AG10803 (cell line): ENCODE data around the gene RNF166.

ENCODE experiments used
- DNase-seq: peaks from one replicate; pipeline ENCODE4 v3.0.0; 2010; ENCODE audit warnings: low read depth
- H3K4me3 ChIP-seq: 2 replicates; pipeline ENCODE4 v1.5.1; 2011; ENCODE audit warnings: mild to moderate bottlenecking, low read length, control low read depth
- TF ChIP-seq, protein P1 (sequence below): conservative IDR thresholded peaks from 2 replicates; pipeline ENCODE4 v1.5.1; 2011; ENCODE audit warnings: mild to moderate bottlenecking, low read length, control low read depth, inconsistent platforms

The RNF166 gene

DNA sequence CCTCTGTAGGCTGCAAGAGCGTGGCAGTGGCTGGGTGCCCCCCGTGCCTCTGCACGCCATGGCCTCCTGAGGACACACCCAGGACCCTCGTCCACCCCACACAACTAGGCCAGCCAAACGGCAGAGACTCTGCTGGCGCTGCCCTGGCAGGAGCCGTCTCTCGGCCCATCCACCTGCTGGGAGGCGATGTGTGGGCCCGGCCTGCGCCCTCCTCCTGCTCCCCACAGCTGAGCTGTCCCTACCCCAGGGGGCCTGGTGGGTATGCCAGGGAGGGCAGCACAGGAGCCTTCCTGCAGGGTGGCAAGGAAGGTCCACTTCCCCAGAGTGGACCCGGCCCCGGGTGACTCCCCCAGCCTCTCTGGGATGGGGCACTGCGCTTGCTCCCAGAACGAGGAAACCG lies 7.0 kb downstream of the RNF166 start:
- no peak for DNase-seq
- H3K4me3 ChIP-seq, result no peak overlapping the region
- TF ChIP-seq, protein P1, sequence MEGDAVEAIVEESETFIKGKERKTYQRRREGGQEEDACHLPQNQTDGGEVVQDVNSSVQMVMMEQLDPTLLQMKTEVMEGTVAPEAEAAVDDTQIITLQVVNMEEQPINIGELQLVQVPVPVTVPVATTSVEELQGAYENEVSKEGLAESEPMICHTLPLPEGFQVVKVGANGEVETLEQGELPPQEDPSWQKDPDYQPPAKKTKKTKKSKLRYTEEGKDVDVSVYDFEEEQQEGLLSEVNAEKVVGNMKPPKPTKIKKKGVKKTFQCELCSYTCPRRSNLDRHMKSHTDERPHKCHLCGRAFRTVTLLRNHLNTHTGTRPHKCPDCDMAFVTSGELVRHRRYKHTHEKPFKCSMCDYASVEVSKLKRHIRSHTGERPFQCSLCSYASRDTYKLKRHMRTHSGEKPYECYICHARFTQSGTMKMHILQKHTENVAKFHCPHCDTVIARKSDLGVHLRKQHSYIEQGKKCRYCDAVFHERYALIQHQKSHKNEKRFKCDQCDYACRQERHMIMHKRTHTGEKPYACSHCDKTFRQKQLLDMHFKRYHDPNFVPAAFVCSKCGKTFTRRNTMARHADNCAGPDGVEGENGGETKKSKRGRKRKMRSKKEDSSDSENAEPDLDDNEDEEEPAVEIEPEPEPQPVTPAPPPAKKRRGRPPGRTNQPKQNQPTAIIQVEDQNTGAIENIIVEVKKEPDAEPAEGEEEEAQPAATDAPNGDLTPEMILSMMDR, result no peak

DNA sequence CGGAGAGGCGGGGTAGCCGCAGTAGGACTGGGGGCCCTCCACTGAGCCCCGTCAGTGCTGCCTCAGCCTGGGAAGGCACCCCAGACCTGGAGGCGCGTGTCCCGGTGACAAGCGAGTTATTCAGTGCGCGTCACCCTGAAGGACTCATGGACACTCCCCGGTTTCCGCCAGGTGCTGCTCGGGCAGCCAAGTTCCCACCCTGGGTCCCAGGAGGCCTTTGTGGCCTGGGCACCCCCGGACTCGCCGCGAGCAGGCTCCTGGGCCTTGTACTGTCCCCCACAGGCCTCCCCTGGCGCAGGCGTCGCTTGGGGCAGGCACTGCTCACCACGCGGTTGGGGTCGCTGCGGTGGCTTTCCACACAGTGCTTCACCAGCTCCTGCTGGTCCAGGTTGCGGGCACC lies 7.6 kb downstream of the RNF166 start:
- no peak overlapping the region for H3K4me3 ChIP-seq
- DNase-seq, result no peak
- TF ChIP-seq, protein P1, result no peak

DNA sequence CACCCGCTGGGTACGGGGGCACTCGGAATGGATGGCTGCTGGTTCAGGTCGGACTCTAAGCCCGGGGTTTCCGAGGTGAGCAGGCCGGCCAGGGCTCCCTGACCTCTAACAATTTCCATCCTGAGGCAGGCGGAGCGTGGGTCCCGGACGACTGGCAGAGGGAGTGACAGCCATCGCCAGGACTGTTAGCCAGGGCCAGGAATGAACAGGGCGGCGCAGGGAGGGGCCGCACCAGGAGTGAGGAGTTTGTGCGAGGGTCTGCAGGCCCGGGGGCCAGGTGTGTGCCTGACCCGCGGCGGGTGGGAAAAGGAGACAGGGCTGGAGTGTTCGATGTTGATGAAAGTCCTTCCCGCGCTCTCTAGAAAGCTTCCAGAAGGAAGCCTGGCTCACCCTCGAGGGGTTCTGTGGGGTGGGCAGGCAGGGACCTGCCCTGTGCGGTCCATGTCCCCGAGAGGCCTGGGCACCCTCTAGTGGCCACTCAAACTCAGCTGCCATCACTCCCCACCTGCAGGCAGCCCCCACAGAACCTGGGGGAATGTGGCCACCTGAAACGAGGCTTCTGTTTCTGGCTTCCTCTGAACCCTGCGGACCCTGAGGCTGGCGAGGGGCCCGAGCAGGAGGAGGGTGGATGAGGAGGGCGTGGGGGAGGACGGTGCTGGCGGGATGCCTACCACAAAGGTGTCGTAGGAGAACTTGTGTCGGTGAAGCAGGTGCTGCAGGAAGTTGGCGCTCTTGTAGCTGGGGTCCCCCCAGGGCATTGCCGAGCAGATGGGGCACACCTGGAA lies 8.2 kb downstream of the RNF166 start:
- DNase-seq, result no peak
- no peak overlapping the region for H3K4me3 ChIP-seq
- TF ChIP-seq, protein P1, result no peak

DNA sequence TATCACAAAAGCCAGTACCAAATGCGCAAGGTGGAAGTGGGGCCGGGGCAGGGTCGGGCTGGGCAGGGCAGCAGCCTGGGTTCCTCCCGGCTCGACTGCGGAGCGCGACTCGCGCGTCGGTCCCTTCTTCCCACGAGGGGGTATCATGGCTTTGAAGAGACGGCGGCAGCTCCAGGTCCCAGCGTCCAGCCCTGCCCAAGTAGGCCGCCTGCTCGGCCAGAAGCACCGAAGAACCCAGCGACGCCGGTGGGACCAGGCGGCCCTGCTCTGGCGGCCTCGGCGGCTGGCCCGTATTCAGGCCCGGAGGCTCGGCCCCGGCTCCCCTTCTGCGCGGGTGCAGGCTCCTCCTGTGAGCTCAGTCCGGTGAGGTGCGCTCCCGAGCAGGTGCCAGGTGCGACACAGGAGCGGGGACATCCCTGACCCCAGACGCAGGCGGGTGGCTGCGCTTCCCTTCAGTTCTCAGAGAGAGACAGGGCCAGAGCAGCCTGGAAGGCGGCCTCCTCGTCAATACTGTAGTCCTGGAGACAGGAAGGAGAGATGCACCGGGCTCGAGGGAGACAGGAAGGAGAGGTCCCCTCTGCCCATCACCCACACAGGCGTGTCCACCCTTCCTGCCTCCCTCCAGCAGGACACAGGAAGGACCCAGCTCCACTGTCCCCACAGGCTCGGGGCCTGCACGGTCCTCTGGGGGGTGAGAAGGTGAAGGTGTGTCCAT lies 8.9 kb downstream of the RNF166 start:
- no peak overlapping the region for H3K4me3 ChIP-seq
- TF ChIP-seq, protein P1, result no peak
- DNase-seq, result no peak

DNA sequence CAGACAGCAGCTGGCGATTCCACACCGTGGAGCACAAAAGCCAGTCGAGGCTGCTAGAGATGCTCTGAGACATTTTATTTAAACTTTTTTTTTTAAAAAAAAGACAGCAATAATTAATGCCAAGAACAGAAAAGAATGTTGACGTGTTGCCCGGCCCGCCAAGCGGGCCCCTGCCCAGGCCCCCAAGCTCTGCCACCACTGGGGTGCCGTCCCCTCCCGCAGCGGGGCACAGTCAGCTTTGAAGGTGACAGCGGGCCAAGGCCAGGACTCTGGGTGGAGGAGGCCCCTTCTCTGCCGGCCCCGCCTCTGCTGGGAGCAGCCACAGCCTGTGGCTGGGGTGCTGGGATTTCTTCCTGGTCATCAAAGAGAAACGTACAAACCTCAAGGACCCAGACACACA lies 9.8 kb downstream of the RNF166 start:
- no peak for DNase-seq
- TF ChIP-seq, protein P1, result no peak
- H3K4me3 ChIP-seq, result no peak overlapping the region

DNA sequence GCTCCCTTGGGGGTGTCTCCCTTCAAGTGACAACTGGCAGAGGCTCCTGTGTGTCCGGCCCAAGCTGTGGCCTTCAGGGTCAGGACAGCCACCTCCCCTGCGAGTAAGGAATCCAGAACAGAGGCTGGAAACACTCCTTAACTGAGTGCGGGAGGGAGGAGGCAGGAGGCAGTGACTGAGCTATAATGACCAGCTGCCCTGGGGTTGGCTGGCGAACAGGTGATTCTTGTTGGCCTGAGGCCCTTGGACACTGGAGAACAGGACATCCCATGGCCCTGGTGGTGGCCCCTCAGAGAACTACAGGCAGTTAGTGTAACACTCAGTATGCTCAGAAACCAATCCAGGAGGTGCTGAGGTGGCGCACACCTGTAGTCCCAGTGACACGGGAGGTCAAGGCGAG lies 10.5 kb downstream of the RNF166 start:
- DNase-seq, result no peak
- TF ChIP-seq, protein P1, result no peak
- no peak overlapping the region for H3K4me3 ChIP-seq

DNA sequence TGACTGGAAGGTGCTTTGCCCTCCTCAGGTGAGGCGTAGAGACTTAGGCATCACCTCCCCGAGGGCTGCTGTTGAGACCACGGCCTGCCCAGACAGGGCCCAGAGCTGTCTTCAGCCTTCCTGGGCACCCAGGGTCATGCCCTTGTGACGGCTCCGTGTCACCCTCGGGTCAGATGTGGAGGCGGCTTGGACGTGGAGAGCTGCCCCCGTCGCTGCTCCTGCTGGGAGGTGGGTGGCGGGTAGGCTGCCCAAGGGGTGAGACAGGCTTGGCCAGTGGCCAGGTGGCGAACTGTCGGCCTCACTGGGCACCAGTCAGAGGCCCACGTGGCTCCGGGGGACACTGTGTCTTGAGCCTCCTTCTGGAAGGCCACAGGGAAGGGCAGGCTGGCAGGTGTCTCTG lies 11.0 kb downstream of the RNF166 start:
- TF ChIP-seq, protein P1, result no peak
- DNase-seq, result no peak
- no peak overlapping the region for H3K4me3 ChIP-seq
